ENCODE measurements around the gene ARHGEF28.

DNA sequence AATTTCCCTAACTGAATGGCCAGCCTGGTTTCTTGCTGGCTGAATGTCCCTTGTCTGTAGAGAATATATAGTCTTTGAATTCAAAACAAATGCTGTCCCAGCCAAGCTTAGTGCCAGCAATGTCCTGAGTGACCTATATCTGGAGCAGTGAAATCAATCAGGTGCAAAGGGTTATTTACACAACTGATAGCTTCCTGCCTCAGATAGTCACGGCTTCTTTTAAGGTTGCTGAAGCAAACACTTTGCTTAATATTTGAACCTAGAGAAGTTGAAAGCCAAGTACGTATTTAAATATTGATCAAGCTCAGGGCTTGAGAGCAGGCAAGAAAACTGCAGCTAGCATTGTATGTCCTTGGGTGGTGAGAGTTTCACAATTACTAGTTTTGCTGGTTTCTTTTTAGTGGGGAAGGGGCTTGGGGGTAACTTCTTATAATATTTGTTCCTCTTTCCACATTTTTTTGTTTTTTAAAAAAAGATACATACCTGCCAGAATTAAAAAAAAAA is 2.0 kb upstream of the ARHGEF28 start:
- no peak for TF ChIP-seq GABPA (IDR thresholded peaks at IDR 0.05; ENCODE audit: low read depth)
- TF ChIP-seq, protein P1, sequence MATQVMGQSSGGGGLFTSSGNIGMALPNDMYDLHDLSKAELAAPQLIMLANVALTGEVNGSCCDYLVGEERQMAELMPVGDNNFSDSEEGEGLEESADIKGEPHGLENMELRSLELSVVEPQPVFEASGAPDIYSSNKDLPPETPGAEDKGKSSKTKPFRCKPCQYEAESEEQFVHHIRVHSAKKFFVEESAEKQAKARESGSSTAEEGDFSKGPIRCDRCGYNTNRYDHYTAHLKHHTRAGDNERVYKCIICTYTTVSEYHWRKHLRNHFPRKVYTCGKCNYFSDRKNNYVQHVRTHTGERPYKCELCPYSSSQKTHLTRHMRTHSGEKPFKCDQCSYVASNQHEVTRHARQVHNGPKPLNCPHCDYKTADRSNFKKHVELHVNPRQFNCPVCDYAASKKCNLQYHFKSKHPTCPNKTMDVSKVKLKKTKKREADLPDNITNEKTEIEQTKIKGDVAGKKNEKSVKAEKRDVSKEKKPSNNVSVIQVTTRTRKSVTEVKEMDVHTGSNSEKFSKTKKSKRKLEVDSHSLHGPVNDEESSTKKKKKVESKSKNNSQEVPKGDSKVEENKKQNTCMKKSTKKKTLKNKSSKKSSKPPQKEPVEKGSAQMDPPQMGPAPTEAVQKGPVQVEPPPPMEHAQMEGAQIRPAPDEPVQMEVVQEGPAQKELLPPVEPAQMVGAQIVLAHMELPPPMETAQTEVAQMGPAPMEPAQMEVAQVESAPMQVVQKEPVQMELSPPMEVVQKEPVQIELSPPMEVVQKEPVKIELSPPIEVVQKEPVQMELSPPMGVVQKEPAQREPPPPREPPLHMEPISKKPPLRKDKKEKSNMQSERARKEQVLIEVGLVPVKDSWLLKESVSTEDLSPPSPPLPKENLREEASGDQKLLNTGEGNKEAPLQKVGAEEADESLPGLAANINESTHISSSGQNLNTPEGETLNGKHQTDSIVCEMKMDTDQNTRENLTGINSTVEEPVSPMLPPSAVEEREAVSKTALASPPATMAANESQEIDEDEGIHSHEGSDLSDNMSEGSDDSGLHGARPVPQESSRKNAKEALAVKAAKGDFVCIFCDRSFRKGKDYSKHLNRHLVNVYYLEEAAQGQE (IDR thresholded peaks at IDR 0.05; ENCODE audit: insufficient replicate concordance, low read depth) = no peak

Data from HL-60 (cell line).